Measurements from ENCODE around the gene ARHGAP11A.
A peak's percentile ranks its signal among the peaks of the same experiment; 100 is the strongest.

Gene ARHGAP11A

DNA sequence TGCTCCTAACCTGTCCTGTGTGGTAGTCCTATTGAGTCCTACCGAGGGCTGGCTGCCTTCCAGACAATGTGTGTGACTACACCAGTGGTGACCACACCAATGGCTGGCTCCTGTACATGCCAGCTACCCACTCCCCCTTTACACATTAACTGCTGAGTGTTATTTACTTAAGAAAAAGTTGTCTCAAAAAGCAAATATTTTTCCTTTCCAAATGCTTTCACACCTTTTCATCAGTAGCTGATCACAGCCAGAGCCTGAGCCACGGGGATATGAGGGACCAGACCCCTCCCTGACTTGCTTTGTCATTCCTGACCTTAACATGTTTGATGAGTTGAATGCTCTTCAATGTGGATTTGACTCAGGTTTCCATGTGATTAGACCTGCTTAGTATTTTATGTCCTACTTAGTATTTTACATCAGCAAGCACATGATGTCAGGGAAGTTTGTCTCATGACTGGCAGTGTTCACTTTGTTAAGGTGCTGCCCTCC lies 72.9 kb downstream of the ARHGAP11A start:
- peak; percentile 99 for DNase-seq
